ENCODE data around the gene LRP5.
"Not testable (repeated sequence)": the region's sequence is repeated elsewhere in the genome, so short reads cannot be mapped to it uniquely, and the experiment has no call there.

The LRP5 gene

GRCh38 chr11:68437927-68438657 lies 125.7 kb downstream of the LRP5 start:
- in situ Hi-C loops (cut with HindIII; ENCODE audit: low sequenced_read_pairs) = no loop called here

- in situ Hi-C loops (cut with HindIII; ENCODE audit: low sequenced_read_pairs) = no loop called here
These were observed 126.4 kb downstream of the LRP5 start for GRCh38 chr11:68438658-68439259.

- in situ Hi-C loops (cut with HindIII; ENCODE audit: low sequenced_read_pairs) = no loop called here
These were observed 127.1 kb downstream of the LRP5 start for GRCh38 chr11:68439355-68440065.

GRCh38 chr11:68440224-68440623 lies 127.8 kb downstream of the LRP5 start:
- in situ Hi-C loops (cut with HindIII; ENCODE audit: low sequenced_read_pairs) = no loop called here

- in situ Hi-C loops (cut with HindIII; ENCODE audit: low sequenced_read_pairs) = no loop called here
These were observed 129.3 kb downstream of the LRP5 start for GRCh38 chr11:68441466-68442230.

- in situ Hi-C loops (cut with HindIII; ENCODE audit: low sequenced_read_pairs) = no loop called here
These were observed 130.0 kb downstream of the LRP5 start for GRCh38 chr11:68442433-68442832.

GRCh38 chr11:68444566-68444965 lies 132.2 kb downstream of the LRP5 start:
- in situ Hi-C loops (cut with HindIII; ENCODE audit: low sequenced_read_pairs) = no loop called here

- in situ Hi-C loops (cut with HindIII; ENCODE audit: low sequenced_read_pairs) = no loop called here
These were observed 133.2 kb downstream of the LRP5 start for GRCh38 chr11:68445531-68446035.

- in situ Hi-C loops (cut with HindIII; ENCODE audit: low sequenced_read_pairs) = no loop called here
These were observed 133.8 kb downstream of the LRP5 start for GRCh38 chr11:68446046-68446725.

- in situ Hi-C loops (cut with HindIII; ENCODE audit: low sequenced_read_pairs) = no loop called here
These were observed 134.8 kb downstream of the LRP5 start for GRCh38 chr11:68447015-68447801.

GRCh38 chr11:68447914-68448313 lies 135.5 kb downstream of the LRP5 start:
- in situ Hi-C loops (cut with HindIII; ENCODE audit: low sequenced_read_pairs) = not testable (repeated sequence)

- in situ Hi-C loops (cut with HindIII; ENCODE audit: low sequenced_read_pairs) = no loop called here
These were observed 136.2 kb downstream of the LRP5 start for GRCh38 chr11:68448604-68449011.

- in situ Hi-C loops (cut with HindIII; ENCODE audit: low sequenced_read_pairs) = loop anchor here (25.0 kb wide), 1 partner anchor 213 kb away; no protein-coding TSS in a partner anchor
These were observed 137.6 kb downstream of the LRP5 start for GRCh38 chr11:68449951-68450350.

GRCh38 chr11:68450711-68451110 lies 138.3 kb downstream of the LRP5 start:
- in situ Hi-C loops (cut with HindIII; ENCODE audit: low sequenced_read_pairs) = loop anchor here (25.0 kb wide), 1 partner anchor 213 kb away; no protein-coding TSS in a partner anchor

GRCh38 chr11:68454767-68455166 lies 142.4 kb downstream of the LRP5 start:
- in situ Hi-C loops (cut with HindIII; ENCODE audit: low sequenced_read_pairs) = loop anchor here (25.0 kb wide), 1 partner anchor 217 kb away; no protein-coding TSS in a partner anchor

GRCh38 chr11:68455485-68455884 lies 143.1 kb downstream of the LRP5 start:
- in situ Hi-C loops (cut with HindIII; ENCODE audit: low sequenced_read_pairs) = loop anchor here (25.0 kb wide), 1 partner anchor 218 kb away; no protein-coding TSS in a partner anchor

- in situ Hi-C loops (cut with HindIII; ENCODE audit: low sequenced_read_pairs) = loop anchor here (25.0 kb wide), 1 partner anchor 220 kb away; no protein-coding TSS in a partner anchor
These were observed 145.0 kb downstream of the LRP5 start for GRCh38 chr11:68457216-68457897.

GRCh38 chr11:68457898-68458249 lies 145.5 kb downstream of the LRP5 start:
- in situ Hi-C loops (cut with HindIII; ENCODE audit: low sequenced_read_pairs) = loop anchor here (25.0 kb wide), 1 partner anchor 221 kb away; no protein-coding TSS in a partner anchor

GRCh38 chr11:68458340-68458739 lies 145.9 kb downstream of the LRP5 start:
- in situ Hi-C loops (cut with HindIII; ENCODE audit: low sequenced_read_pairs) = loop anchor here (25.0 kb wide), 1 partner anchor 221 kb away; no protein-coding TSS in a partner anchor

Data from DLD1 (cell line).